A549 treated with ZK216348 at 1 μM for 4 hours (cell line): Measurements from ENCODE around the gene BBS1. TPM values are rescaled to one million over a fixed set of nuclear protein-coding genes. Genes with fewer than 3 reads are reported as not detected.

Experiments used
- total RNA-seq: library from RNA; stranded (reverse); fragments of 200-300 nt; extraction: Qiagen RNA extraction; gene quantifications from 5 replicates; pipeline ENCODE4 v1.2.3, GENCODE V29; 2022; ENCODE audit warnings: low read depth

The BBS1 gene
- 7.7 to 11.6 TPM (median 9.6 TPM) in 5 replicates for total RNA-seq

GRCh38 chr11:66510271-66510989 is at the start of gene BBS1:
Gene BBS1, plus strand, starts transcription at chr11:66510635. Its CDS starts 25 bp downstream, at chr11:66510660.

GRCh38 chr11:66466225-66467033 is 44.0 kb upstream of the BBS1 start, which contains the start of gene PELI3:
Gene PELI3, plus strand, starts transcription at chr11:66466905. Its CDS starts 1,224 bp downstream, at chr11:66468129.

GRCh38 chr11:66480117-66480938 is 30.1 kb upstream of the BBS1 start, which contains the start of gene DPP3:
Gene DPP3, plus strand, starts transcription at chr11:66480434. Its CDS starts 1,767 bp downstream, at chr11:66482201.

DNA sequence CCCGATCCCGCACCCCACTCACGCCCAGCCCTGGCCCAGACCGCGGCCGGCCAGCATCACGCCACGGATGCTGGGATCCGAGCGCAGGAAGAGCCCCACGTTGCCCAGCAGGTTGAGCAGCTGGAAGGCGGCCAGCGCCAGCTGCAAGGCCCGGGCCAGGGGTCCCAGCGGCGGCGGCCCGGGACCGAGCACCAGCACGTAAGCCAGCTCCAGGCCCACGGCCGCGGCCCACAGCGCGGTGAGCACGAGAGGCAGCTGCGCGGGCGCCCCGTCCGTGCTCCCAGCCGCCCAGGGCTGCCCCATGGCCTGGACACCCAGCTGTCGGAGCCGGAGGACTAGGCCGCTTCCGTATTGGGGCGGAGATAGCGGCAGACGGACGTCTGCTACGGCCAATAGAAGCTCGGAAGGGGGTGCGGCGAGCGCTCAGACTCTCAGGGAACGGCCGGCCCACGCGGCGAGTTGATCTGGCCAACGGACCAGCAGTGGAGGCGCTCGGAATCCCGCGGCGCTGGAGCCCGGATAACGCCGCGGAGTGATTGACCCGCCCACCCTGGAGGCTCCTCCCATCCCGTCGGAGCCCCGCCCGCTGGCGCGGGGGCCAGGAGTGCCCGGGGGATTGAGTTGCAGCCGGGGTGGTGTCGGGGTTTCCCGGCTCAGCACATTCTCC is 35.4 kb downstream of the BBS1 start, which contains the start of gene ZDHHC24:
TSS of gene ZDHHC24 (minus strand) at position 348 of the 667 bp plus-strand sequence. CDS start at position 303, 45 bp downstream.

GRCh38 chr11:66546368-66546965 is 36.0 kb downstream of the BBS1 start, which contains the start of gene ACTN3:
Gene ACTN3, plus strand, starts transcription at chr11:66546903. Its CDS starts 35 bp downstream, at chr11:66546938.

GRCh38 chr11:66568124-66568916 is 57.9 kb downstream of the BBS1 start, which contains the start of gene CTSF:
Gene CTSF, minus strand, starts transcription at chr11:66568606. Its CDS starts 120 bp downstream, at chr11:66568486.

Other genes starting within 250 kb of the BBS1 start
- 103 to 154 TPM (median 150 TPM) in 5 replicates for gene RAB1B, start 242.0 kb upstream of the BBS1 start, total RNA-seq
- gene CNIH2, start 232.5 kb upstream of the BBS1 start, total RNA-seq = 0.88 to 2.7 TPM (median 1.7 TPM) in 5 replicates
- 84.4 to 117 TPM (median 115 TPM) in 5 replicates for gene YIF1A, start 221.5 kb upstream of the BBS1 start, total RNA-seq
- gene TMEM151A, start 218.7 kb upstream of the BBS1 start, total RNA-seq = 1.2 to 4.3 TPM (median 3.5 TPM) in 5 replicates
- not detected in 5 replicates for gene CD248, start 193.6 kb upstream of the BBS1 start, total RNA-seq
- 26.3 to 36.8 TPM (median 35.7 TPM) in 5 replicates for gene RIN1, start 174.2 kb upstream of the BBS1 start, total RNA-seq
- 68.8 to 102 TPM (median 87.9 TPM) in 5 replicates for gene BRMS1, start 165.5 kb upstream of the BBS1 start, total RNA-seq
- 11.0 to 19.7 TPM (median 18.7 TPM) in 5 replicates for gene B4GAT1, start 163.0 kb upstream of the BBS1 start, total RNA-seq
- gene SLC29A2, start 138.9 kb upstream of the BBS1 start, total RNA-seq = 2.5 to 5.8 TPM (median 5.7 TPM) in 5 replicates
- gene NPAS4, start 89.6 kb upstream of the BBS1 start, total RNA-seq = not detected in 5 replicates
- 81.3 to 121 TPM (median 106 TPM) in 5 replicates for gene MRPL11, start 71.8 kb upstream of the BBS1 start, total RNA-seq
- gene PELI3, start 43.7 kb upstream of the BBS1 start, total RNA-seq = 3.1 to 6.5 TPM (median 5.5 TPM) in 5 replicates
- 49.5 to 57.7 TPM (median 55.3 TPM) in 5 replicates for gene DPP3, start 30.2 kb upstream of the BBS1 start, total RNA-seq
- 5.8 to 15.5 TPM (median 14.5 TPM) in 5 replicates for gene ZDHHC24, start 35.4 kb downstream of the BBS1 start, total RNA-seq
- 0.15 TPM in 1 of 5 replicates, not detected in the others for gene ACTN3, start 36.3 kb downstream of the BBS1 start, total RNA-seq
- gene CTSF, start 58.0 kb downstream of the BBS1 start, total RNA-seq = 27.1 to 40.9 TPM (median 32.9 TPM) in 5 replicates
- gene CCDC87, start 82.4 kb downstream of the BBS1 start, total RNA-seq = 0.55 to 0.85 TPM (median 0.79 TPM) in 5 replicates
- gene CCS, start 82.5 kb downstream of the BBS1 start, total RNA-seq = 22.1 to 34.1 TPM (median 30.4 TPM) in 5 replicates
- 60.9 to 78.4 TPM (median 72.6 TPM) in 5 replicates for gene RBM14, start 106.0 kb downstream of the BBS1 start, total RNA-seq
- gene RBM4, start 128.1 kb downstream of the BBS1 start, total RNA-seq = 132 to 155 TPM (median 137 TPM) in 5 replicates
- 15.4 to 24.4 TPM (median 21.5 TPM) in 5 replicates for gene RBM4B, start 167.3 kb downstream of the BBS1 start, total RNA-seq
- gene SPTBN2, start 218.6 kb downstream of the BBS1 start, total RNA-seq = 9.3 to 14.5 TPM (median 10.5 TPM) in 5 replicates